Thyroid gland (tissue), 4 donors: ENCODE data around the gene PLEKHH1.

Experiments
- POLR2A ChIP-seq, 2 donors: fragments of 450-650 bp; IDR thresholded peaks; one replicate each; pipeline ENCODE4 v1.6.1; 2017; ENCODE audit warnings: antibody characterized with exemption in 2 of 2, mild to moderate bottlenecking in 2 of 2, moderate library complexity in 1 of 2
- TF ChIP-seq, protein P1 (sequence below), 6 experiments: fragments of 200-600 bp in 3 of 6; fragments of 450-650 bp in 3 of 6; sonication (generic) in 3 of 6; IDR thresholded peaks; one replicate each; pipeline ENCODE4 v1.5.1; 2016 to 2019; ENCODE audit warnings: antibody characterized with exemption in 6 of 6, mild to moderate bottlenecking in 2 of 6, inconsistent platforms in 1 of 6, moderate library complexity in 1 of 6

DNA sequence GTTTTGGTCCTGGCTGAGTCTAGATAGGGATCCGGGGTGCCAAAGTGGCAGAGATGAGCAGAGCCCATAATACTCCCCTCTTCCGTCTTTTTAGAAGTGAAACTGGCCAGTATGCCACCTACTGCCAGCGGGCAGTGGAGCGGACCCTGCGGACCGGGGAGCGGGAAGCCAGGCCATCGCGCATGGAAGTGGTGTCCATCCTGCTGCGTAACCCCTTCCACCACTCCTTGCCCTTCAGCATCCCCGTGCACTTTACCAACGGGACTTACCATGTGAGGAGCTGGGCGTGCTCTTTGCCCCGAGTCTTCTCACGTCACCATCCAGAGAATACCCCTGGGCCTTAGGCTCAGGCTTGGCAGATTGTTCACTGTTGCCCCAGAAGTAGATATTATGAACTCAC is 46.0 kb downstream of the PLEKHH1 start:
- TF ChIP-seq, protein P1, sequence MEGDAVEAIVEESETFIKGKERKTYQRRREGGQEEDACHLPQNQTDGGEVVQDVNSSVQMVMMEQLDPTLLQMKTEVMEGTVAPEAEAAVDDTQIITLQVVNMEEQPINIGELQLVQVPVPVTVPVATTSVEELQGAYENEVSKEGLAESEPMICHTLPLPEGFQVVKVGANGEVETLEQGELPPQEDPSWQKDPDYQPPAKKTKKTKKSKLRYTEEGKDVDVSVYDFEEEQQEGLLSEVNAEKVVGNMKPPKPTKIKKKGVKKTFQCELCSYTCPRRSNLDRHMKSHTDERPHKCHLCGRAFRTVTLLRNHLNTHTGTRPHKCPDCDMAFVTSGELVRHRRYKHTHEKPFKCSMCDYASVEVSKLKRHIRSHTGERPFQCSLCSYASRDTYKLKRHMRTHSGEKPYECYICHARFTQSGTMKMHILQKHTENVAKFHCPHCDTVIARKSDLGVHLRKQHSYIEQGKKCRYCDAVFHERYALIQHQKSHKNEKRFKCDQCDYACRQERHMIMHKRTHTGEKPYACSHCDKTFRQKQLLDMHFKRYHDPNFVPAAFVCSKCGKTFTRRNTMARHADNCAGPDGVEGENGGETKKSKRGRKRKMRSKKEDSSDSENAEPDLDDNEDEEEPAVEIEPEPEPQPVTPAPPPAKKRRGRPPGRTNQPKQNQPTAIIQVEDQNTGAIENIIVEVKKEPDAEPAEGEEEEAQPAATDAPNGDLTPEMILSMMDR (IDR thresholded peaks at IDR 0.05), result no peak
- no peak for TF ChIP-seq POLR2A (IDR thresholded peaks at IDR 0.05)
